ENCODE results near the gene SMYD3. TPM values are rescaled to one million over a fixed set of nuclear protein-coding genes. Genes with fewer than 3 reads are reported as not detected.

Gene SMYD3
- total and polyA plus RNA-seq, 2 of the 4 experiments (the other 2 are of a cell fraction) = 26.5 to 37.6 TPM

DNA sequence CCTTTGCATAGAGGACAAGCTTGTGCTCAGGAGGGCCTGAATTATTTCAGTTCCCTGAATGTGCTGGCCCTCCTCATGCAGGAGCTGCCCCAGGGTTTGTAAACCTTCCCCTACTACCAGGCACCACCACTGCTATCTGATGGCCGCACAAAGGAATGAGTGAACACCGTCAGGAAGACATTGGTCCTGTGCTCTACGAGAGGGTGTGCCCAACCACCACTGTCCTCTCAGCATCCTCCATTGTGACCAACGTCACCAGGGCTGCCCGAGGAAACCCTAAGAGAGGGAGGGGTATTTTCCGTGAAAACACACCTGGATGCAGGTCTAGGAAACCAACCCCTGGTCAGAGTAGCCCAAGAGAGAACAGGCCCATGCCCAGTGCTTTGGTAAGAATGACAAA lies 694.8 kb downstream of the SMYD3 start:
- Histone ChIP-seq H3K4me3 (ENCODE audit: insufficient read depth, low read depth, low read length) (no peak overlapping the region), H2BK20ac (ENCODE audit: low read depth, low read length) (no peak overlapping the region), H3K36me3 (ENCODE audit: control insufficient read depth, insufficient read depth, low read length) (no peaks in the 10 kb centered on the region), H3K9ac (ENCODE audit: low read depth, low read length) (no peak overlapping the region), H3K14ac (replicated peaks; ENCODE audit: low read depth, low read length) (no peak overlapping the region), H3K23ac (ENCODE audit: low read depth, low read length) (no peak overlapping the region), H2AFZ (replicated peaks; ENCODE audit: low read length, poor library complexity) (no peak overlapping the region), H3K27ac (ENCODE audit: insufficient read depth, low read length) (no peak overlapping the region), H3K4me2 (ENCODE audit: low read depth, low read length) (no peak overlapping the region), H2BK15ac (ENCODE audit: low read depth, low read length) (no peak overlapping the region), H2BK5ac (ENCODE audit: low read depth, low read length, poor library complexity, severe bottlenecking) (no peak overlapping the region), H3K79me1 (ENCODE audit: low read depth in 1 of 2, low read length in 2 of 2) (no peaks in the 10 kb centered on the region), H3K9me1 (ENCODE audit: insufficient read depth, low read length) (no peaks in the 10 kb centered on the region), H3K56ac (ENCODE audit: extremely low read depth, insufficient read depth, low read length) (no peak overlapping the region), H3K9me3 (ENCODE audit: control insufficient read depth, insufficient read depth, low read length) (no peaks in the 10 kb centered on the region), H2AK5ac (ENCODE audit: low read depth, low read length) (no peak overlapping the region), H3K4me1 (ENCODE audit: control insufficient read depth, insufficient read depth, low read length) (no peaks in the 10 kb centered on the region), H4K20me1 (ENCODE audit: insufficient read depth, low read length) (no peaks in the 10 kb centered on the region), H3K4ac (ENCODE audit: low read depth, low read length) (no peak overlapping the region), H4K91ac (ENCODE audit: insufficient read depth, low read depth, low read length) (no peak overlapping the region), H2AK9ac (replicated peaks; ENCODE audit: low read depth, low read length, poor library complexity) (no peak overlapping the region), H2BK120ac (ENCODE audit: low read depth, low read length) (no peak overlapping the region), H3K27me3 (ENCODE audit: control insufficient read depth, insufficient read depth, low read length) (no peaks in the 10 kb centered on the region), H4K8ac (ENCODE audit: low read depth in 2 of 2, low read length in 2 of 2) (no peak overlapping the region), H4K5ac (ENCODE audit: low read depth, low read length) (no peak overlapping the region), H3K18ac (ENCODE audit: low read depth, low read length) (no peak overlapping the region)
- WGBS, 2 experiments (ENCODE audit: extremely low coverage in 2 of 2, insufficient read length in 1 of 2) = 80% methylated on average over 1 of the region's 6 CpGs; no CpG with 5 or more reads in 1 of the 2 experiments
- ATAC-seq (ENCODE audit: low read depth) (no peak), DNase-seq (no peak)
- POLR2A ChIA-PET (ENCODE audit: unreplicated experiment) = no interaction called here
- in situ Hi-C loops (cut with MboI; ENCODE audit: low sequenced_read_pairs) = no loop called here
- no TSS peak for BruUV-seq (replicated peaks)
- dilution Hi-C loops (cut with HindIII; ENCODE audit: low sequenced_read_pairs, unreplicated experiment) = no loop called here
- CTCF ChIA-PET = no interaction called here
- intact Hi-C loops (cut with micrococcal nuclease) = no loop called here
- TF ChIP-seq MXI1 (IDR thresholded peaks at IDR 0.05; ENCODE audit: borderline replicate concordance, low read depth, low read length) = no peak
- no peak for TF ChIP-seq CEBPB (IDR thresholded peaks at IDR 0.05; ENCODE audit: low read depth, low read length)
- TF ChIP-seq SMC3 (IDR thresholded peaks at IDR 0.05; ENCODE audit: low read depth, low read length) = no peak
- no peak for TF ChIP-seq CHD1 (IDR thresholded peaks at IDR 0.05; ENCODE audit: low read depth, low read length)
